NOMO-1 treated with dmso at 0.1 percent for 144 hours (cell line): ENCODE measurements around the gene FBXO47.
"Not testable (repeated sequence)": the region's sequence is repeated elsewhere in the genome, so short reads cannot be mapped to it uniquely, and the experiment has no call there.

Experiments used
- DNase-seq: peaks from one replicate; lab custom pipeline; 2025; ENCODE audit not compliant: unreplicated experiment; lab: John Stamatoyannopoulos, UW

FBXO47 gene

GRCh38 chr17:38922538-38923297 is 44.5 kb downstream of the FBXO47 start:
- no peak for DNase-seq

- no peak for DNase-seq
Measured at GRCh38 chr17:38921756-38922411, 45.3 kb downstream of the FBXO47 start.

GRCh38 chr17:38920374-38921291 is 46.6 kb downstream of the FBXO47 start:
- no peak for DNase-seq

DNA sequence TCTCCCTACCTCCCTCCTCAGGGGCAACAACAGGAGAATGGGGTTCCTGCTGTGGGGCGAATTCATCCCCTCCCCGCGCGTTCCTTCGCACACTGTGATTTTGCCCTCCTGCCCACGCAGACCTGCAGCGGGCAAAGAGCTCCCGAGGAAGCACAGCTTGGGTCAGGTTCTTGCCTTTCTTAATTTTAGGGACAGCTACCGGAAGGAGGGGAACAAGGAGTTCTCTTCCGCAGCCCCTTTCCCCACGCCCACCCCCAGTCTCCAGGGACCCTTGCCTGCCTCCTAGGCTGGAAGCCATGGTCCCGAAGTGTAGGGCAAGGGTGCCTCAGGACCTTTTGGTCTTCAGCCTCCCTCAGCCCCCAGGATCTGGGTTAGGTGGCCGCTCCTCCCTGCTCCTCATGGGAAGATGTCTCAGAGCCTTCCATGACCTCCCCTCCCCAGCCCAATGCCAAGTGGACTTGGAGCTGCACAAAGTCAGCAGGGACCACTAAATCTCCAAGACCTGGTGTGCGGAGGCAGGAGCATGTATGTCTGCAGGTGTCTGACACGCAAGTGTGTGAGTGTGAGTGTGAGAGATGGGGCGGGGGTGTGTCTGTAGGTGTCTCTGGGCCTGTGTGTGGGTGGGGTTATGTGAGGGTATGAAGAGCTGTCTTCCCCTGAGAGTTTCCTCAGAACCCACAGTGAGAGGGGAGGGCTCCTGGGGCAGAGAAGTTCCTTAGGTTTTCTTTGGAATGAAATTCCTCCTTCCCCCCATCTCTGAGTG is 47.7 kb downstream of the FBXO47 start:
- DNase-seq, result no peak

DNA sequence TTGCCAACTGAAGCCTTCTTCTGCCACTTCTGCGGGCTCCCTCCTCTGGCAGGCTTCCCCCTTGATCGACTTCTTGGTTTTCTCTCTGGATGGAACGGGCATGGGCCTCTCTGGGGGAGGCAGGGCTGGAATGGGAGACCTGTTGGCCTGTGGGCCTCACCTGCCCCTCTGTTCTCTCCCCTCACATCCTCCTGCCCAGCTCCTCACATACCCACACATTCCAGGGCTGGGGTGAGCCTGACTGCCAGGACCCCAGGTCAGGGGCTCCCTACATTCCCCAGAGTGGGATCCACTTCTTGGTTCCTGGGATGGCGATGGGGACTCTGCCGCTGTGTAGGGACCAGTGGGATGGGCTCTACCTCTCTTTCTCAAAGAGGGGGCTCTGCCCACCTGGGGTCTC is 48.3 kb downstream of the FBXO47 start:
- no peak for DNase-seq

GRCh38 chr17:38918129-38918913 is 48.9 kb downstream of the FBXO47 start:
- DNase-seq, result no peak

- DNase-seq, result no peak
Measured at GRCh38 chr17:38917259-38917658, 49.9 kb downstream of the FBXO47 start.

DNA sequence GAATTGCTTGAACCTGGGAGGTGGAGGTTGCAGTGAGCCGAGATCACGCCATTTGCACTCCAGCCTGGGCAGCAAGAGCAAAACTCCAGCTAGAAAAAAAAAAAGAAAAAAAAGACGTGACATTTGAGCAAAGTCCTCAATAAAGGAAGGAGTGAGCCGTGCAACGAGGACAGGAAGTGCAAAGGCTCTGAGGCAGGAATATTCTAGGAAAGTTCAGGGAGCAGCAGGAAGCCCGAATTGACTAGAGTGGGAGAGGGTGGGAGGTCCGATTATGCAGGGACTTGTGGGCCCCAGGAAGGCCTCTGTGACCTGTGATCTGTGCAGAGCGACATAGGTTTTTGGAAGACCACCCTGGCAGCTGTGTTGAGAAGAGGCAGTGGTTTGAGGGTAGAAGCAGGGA is 50.4 kb downstream of the FBXO47 start:
- no peak for DNase-seq

DNA sequence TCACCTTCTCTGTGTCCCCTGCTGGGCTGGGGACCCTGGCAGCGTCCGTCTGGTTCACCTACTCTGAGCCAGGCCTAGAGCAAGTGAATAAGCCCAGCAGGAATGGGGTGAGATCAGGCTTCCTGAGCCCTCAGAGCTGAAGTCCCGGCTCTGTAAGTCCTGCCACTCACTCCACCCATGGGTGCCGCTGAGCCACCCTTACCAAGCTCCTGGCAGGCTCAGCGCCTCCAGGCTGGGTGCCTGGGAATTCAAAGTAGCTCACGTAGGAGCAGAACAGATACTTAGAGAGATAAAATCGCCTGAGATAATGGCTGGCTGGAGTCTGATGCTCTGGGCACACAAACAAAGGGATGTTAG is 51.6 kb downstream of the FBXO47 start:
- DNase-seq, result no peak

- DNase-seq, result no peak
Measured at GRCh38 chr17:38914741-38915638, 52.2 kb downstream of the FBXO47 start.

GRCh38 chr17:38912221-38912813 is 54.9 kb downstream of the FBXO47 start:
- no peak for DNase-seq

DNA sequence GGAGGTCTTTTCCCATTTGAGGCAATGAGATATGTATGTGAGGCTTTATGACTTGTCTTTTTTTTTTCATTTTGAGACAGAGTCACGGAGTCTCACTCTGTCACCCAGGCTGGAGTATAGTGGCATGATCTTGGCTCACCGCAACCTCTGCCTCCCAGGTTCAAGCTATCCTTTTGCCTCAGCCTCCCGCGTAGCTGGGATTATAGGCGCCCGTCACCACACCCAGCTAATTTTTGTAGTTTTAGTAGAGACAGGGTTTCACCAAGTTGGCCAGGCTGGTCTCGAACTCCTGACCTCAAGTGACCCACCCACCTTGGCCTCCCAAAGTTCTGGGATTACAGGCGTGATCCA is 55.5 kb downstream of the FBXO47 start:
- not testable (repeated sequence) for DNase-seq

DNA sequence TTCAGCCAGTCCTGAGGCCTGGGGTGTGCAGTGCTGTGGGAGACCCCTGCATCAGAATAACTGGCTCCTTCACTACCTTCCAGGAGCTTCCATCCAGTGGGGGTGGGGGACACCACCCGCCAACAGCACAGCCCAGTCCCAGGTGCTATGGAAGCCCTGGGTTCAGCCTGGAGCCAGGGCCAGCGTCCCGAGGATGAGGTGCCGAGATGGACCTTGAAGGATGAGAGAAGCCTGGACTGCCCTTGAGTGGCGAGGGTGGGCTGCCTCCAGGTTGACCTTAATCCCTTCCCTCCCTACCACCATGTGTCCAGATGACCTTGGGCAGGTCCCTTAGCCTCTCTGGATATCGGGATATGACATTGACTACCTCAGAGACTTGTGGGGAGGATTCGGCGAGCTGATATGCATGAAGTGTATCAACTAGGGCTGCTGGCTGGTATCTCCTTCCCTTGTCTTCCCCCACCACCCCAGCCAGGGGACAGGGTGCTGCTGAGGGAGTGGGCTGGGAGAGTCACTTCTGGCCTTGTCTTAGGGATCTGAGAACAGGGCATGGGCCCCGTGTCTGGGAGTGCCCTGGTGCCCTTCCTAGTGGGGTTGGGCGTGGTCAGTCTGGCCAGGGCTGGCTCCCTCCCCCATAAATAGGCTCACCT is 56.0 kb downstream of the FBXO47 start:
- DNase-seq, result no peak

- no peak for DNase-seq
Measured at GRCh38 chr17:38910325-38910724, 56.9 kb downstream of the FBXO47 start.

GRCh38 chr17:38908676-38909181 is 58.5 kb downstream of the FBXO47 start:
- no peak for DNase-seq

DNA sequence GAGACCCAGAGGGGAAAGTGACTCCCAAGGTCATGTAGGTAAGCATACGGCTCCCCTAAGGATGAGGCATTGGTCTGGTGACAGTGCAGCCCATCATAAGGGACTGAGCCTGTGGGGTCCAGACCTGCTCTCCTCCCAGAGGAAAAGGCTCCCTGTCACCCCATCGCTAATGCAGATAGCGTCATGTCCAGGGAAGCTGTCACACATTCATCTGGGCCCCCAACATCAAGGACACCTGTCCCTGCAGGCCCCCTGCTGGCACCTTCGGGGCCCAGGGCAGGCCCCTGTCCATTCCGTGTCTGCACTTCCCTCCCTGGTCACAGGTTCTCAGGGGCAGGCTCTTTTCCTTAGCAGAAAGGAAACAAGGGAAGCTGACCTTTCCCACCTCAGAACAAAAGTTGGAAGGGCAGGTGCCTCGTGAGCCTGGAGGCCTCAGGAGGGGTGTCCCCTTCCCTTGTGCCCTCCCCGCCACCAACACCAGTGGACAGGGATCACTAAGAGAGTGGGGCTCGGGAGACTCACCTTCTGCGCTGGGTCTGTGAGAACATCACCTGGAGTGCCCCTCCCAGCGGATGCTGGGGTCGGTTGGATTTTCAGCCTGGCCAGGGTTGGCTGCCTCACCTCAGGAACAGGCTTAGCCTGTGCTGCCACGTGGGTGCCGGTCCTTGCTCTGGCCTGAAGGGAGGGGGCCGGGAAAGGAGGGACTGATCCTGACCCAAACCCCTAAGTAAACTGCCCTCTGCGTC is 59.1 kb downstream of the FBXO47 start:
- no peak for DNase-seq

- DNase-seq, result no peak
Measured at GRCh38 chr17:38906460-38907228, 60.6 kb downstream of the FBXO47 start.
